PC-3 (cell line): ENCODE measurements around the gene ANKRD42. TPM values are rescaled to one million over a fixed set of nuclear protein-coding genes. Genes with fewer than 3 reads are reported as not detected.

Experiments used
- ATAC-seq: fragments of 200-7000 bp; cut with Tn5 transposase; 2 replicates; pipeline ENCODE4 v1.9.1; 2020; ENCODE audit warnings: mild to moderate bottlenecking, moderate library complexity
- BruUV-seq: library from RNA; stranded (reverse); fragments of 400-500 nt; replicated peaks from 2 replicates; lab custom pipeline; 2021; lab: Mats Ljungman, UMichigan
- CTCF ChIA-PET: fragments of 300-600 bp; sonication (Branson Sonifier 250); formaldehyde crosslinking; loops from one replicate; lab custom pipeline; 2022; ENCODE audit warnings: antibody characterized with exemption; lab: Charles Lee
- POLR2A ChIA-PET: fragments of 300-600 bp; sonication (Branson Sonifier 250); formaldehyde crosslinking; loops from one replicate; lab custom pipeline; 2022; ENCODE audit warnings: antibody characterized with exemption; ENCODE audit not compliant: unreplicated experiment; lab: Charles Lee
- DNase-seq: peaks from one replicate; pipeline ENCODE4 v3.0.0-alpha.2; 2015
- H2AFZ ChIP-seq: fragments of 300-600 bp; sonication (generic); 2 replicates; pipeline ENCODE4 v1.6.0; 2016; ENCODE audit warnings: antibody characterized with exemption, low read length
- H3F3A ChIP-seq: fragments of 300-600 bp; sonication (generic); one replicate; pipeline ENCODE4 v1.6.0; 2017; ENCODE audit warnings: antibody characterized with exemption, low read length, control low read depth, mild to moderate bottlenecking; ENCODE audit not compliant: unreplicated experiment
- H3K27ac ChIP-seq: fragments of 300-600 bp; sonication (generic); 2 replicates; pipeline ENCODE4 v1.5.1; 2016; ENCODE audit warnings: mild to moderate bottlenecking, low read length
- H3K27me3 ChIP-seq: fragments of 300-600 bp; sonication (generic); 2 replicates; pipeline ENCODE4 v1.6.1; 2016; ENCODE audit warnings: low read length, mixed read lengths
- H3K36me3 ChIP-seq: fragments of 300-600 bp; sonication (generic); 2 replicates; pipeline ENCODE4 v1.6.1; 2016; ENCODE audit warnings: low read depth, mixed run types, low read length, mixed read lengths
- H3K4me1 ChIP-seq: fragments of 300-600 bp; sonication (generic); 2 replicates; pipeline ENCODE4 v1.5.1; 2016; ENCODE audit warnings: low read length; ENCODE audit not compliant: insufficient read depth
- H3K4me2 ChIP-seq: fragments of 300-600 bp; sonication (generic); 2 replicates; pipeline ENCODE4 v1.6.0; 2016; ENCODE audit warnings: low read length
- H3K4me3 ChIP-seq: fragments of 300-600 bp; sonication (generic); 2 replicates; pipeline ENCODE4 v1.5.1; 2016; ENCODE audit warnings: mild to moderate bottlenecking, low read length, mixed read lengths
- H3K79me2 ChIP-seq: fragments of 300-600 bp; sonication (generic); 2 replicates; pipeline ENCODE4 v1.6.1; 2017; ENCODE audit warnings: low read length, mixed read lengths
- H3K9ac ChIP-seq: fragments of 300-600 bp; sonication (generic); 2 replicates; pipeline ENCODE4 v1.6.0; 2016; ENCODE audit warnings: mild to moderate bottlenecking, low read length
- H3K9me2 ChIP-seq: fragments of 300-600 bp; sonication (generic); replicated peaks from 2 replicates; pipeline ENCODE4 v1.6.1; 2016; ENCODE audit warnings: mixed run types, low read length, mixed read lengths
- H3K9me3 ChIP-seq: fragments of 300-600 bp; sonication (generic); 2 replicates; pipeline ENCODE4 v1.6.1; 2016; ENCODE audit warnings: low read length, mixed read lengths
- H4K20me1 ChIP-seq: fragments of 300-600 bp; sonication (generic); 2 replicates; pipeline ENCODE4 v1.6.1; 2016; ENCODE audit warnings: low read length, mixed read lengths
- EZH2 ChIP-seq: fragments of 300-600 bp; sonication (generic); IDR thresholded peaks from one replicate; pipeline ENCODE4 v1.6.1; 2017; ENCODE audit warnings: antibody characterized with exemption, mild to moderate bottlenecking, low read length; ENCODE audit not compliant: unreplicated experiment
- EZH2phosphoT487 ChIP-seq: fragments of 300-600 bp; sonication (generic); IDR thresholded peaks from 2 replicates; pipeline ENCODE4 v1.6.1; 2018; ENCODE audit warnings: mild to moderate bottlenecking, antibody characterized with exemption, low read length, borderline replicate concordance
- intact Hi-C: fragments of 100-400 bp; cut with micrococcal nuclease; formaldehyde crosslinking; loops from 2 replicates; pipeline ENCODE4 v1.9.0; 2023
- total RNA-seq: library from RNA; depleted of rRNA; stranded (reverse); fragments of >200 nt; gene quantifications from 2 replicates; pipeline ENCODE4 v1.2.3, GENCODE V29; 2014
- TF ChIP-seq, protein P1 (sequence below): fragments of 300-600 bp; sonication (generic); conservative IDR thresholded peaks from 2 replicates; pipeline ENCODE4 v1.5.1; 2017; ENCODE audit warnings: antibody characterized with exemption, low read depth, mild to moderate bottlenecking, low read length

ANKRD42 gene
- total RNA-seq, 1 experiment from 2014 or later = 11.2 TPM

DNA sequence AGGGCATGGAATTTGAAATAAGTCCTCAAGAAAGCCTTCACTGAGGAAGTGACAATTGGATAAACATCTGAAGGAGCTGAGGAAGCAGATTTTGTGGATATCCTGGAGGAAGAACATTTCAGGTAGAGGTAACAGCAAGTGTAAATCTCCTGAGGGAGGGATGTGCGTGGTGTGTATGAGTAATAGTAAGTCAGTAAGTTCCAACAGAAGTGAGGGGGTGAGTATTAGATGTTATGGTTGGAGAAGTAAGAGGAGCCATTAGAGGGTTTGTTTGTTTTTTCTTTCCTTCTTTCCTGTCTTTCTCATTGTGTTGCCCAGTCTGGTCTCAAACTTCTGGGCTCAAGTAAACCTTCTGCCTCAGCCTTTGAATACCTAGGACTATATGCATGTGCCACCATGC, 29.0 kb downstream of the ANKRD42 start:
- Histone ChIP-seq H3K79me2 (no peaks in the 10 kb centered on the region), H3K4me3 (no peak overlapping the region), H3K27me3 (no peaks in the 10 kb centered on the region), H3K9ac (no peak overlapping the region), H3K9me2 (no peaks in the 10 kb centered on the region), H3K9me3 (no peaks in the 10 kb centered on the region), H3K36me3 (no peaks in the 10 kb centered on the region), H4K20me1 (no peaks in the 10 kb centered on the region), H3F3A (no peaks in the 10 kb centered on the region), H3K4me1 (no peaks in the 10 kb centered on the region), H3K4me2 (no peak overlapping the region), H3K27ac (no peak overlapping the region), H2AFZ (no peak overlapping the region)
- CTCF ChIA-PET = no interaction called here
- POLR2A ChIA-PET = no interaction called here
- DNase-seq (peak; percentile 46), ATAC-seq (peak; percentile 56; the same call in 1 of the 2 replicates)
- TF ChIP-seq EZH2 (no peak), EZH2phosphoT487 (no peak)
- TF ChIP-seq, protein P1, sequence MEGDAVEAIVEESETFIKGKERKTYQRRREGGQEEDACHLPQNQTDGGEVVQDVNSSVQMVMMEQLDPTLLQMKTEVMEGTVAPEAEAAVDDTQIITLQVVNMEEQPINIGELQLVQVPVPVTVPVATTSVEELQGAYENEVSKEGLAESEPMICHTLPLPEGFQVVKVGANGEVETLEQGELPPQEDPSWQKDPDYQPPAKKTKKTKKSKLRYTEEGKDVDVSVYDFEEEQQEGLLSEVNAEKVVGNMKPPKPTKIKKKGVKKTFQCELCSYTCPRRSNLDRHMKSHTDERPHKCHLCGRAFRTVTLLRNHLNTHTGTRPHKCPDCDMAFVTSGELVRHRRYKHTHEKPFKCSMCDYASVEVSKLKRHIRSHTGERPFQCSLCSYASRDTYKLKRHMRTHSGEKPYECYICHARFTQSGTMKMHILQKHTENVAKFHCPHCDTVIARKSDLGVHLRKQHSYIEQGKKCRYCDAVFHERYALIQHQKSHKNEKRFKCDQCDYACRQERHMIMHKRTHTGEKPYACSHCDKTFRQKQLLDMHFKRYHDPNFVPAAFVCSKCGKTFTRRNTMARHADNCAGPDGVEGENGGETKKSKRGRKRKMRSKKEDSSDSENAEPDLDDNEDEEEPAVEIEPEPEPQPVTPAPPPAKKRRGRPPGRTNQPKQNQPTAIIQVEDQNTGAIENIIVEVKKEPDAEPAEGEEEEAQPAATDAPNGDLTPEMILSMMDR = no peak
- intact Hi-C loops = no loop called here
- BruUV-seq = no TSS peak

GRCh38 chr11:83223457-83223856, 29.9 kb downstream of the ANKRD42 start:
- Histone ChIP-seq H3K4me1 (no peaks in the 10 kb centered on the region), H3K9ac (no peak overlapping the region), H2AFZ (no peak overlapping the region), H3K79me2 (no peaks in the 10 kb centered on the region), H3F3A (no peaks in the 10 kb centered on the region), H3K27me3 (no peaks in the 10 kb centered on the region), H3K9me3 (no peaks in the 10 kb centered on the region), H3K4me3 (no peak overlapping the region), H3K27ac (no peak overlapping the region), H3K36me3 (no peaks in the 10 kb centered on the region), H3K4me2 (no peak overlapping the region), H4K20me1 (no peaks in the 10 kb centered on the region), H3K9me2 (no peaks in the 10 kb centered on the region)
- ATAC-seq (no peak), DNase-seq (no peak)
- intact Hi-C loops = no loop called here
- no peak for TF ChIP-seq EZH2
- ChIA-PET POLR2A (no interaction called here), CTCF (no interaction called here)
- no TSS peak for BruUV-seq

DNA sequence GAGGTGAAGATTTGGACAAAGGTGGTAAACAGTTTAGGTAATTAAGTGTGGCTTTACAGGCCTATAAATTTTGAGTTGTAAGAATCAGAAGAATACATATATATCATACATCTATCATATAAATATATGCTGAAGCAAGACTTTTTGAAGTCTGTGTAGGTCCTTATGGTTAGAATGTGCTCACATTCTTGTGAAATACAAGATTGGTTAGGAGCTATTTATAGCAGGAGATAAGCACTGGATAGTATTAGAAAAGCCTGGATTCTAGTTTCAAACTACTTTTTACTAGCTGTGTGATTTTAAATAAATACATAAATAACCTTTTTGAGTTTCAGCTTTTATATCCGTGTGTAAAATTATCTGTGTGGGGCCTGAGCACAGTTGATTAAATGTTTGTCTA, 42.3 kb downstream of the ANKRD42 start:
- peak; percentile 20 for ATAC-seq
- Histone ChIP-seq H3K9ac (no peak overlapping the region), H3K27ac (no peak overlapping the region), H3K36me3 (no peaks in the 10 kb centered on the region), H3K79me2 (no peaks in the 10 kb centered on the region), H3K27me3 (no peaks in the 10 kb centered on the region), H3K4me1 (no peaks in the 10 kb centered on the region), H3F3A (no peaks in the 10 kb centered on the region), H3K4me2 (no peak overlapping the region), H3K9me3 (no peaks in the 10 kb centered on the region), H3K4me3 (no peak overlapping the region), H3K9me2 (no peaks in the 10 kb centered on the region), H4K20me1 (no peaks in the 10 kb centered on the region), H2AFZ (no peak overlapping the region)
- CTCF ChIA-PET = no interaction called here
- POLR2A ChIA-PET = no interaction called here
- intact Hi-C loops = no loop called here
- DNase-seq = no peak
- no TSS peak for BruUV-seq
- TF ChIP-seq EZH2 (no peak), EZH2phosphoT487 (no peak)
- TF ChIP-seq, protein P1 = no peak
